ENCODE measurements around the gene GKN1.
A peak's percentile ranks its signal among the peaks of the same experiment; 100 is the strongest.

DNA sequence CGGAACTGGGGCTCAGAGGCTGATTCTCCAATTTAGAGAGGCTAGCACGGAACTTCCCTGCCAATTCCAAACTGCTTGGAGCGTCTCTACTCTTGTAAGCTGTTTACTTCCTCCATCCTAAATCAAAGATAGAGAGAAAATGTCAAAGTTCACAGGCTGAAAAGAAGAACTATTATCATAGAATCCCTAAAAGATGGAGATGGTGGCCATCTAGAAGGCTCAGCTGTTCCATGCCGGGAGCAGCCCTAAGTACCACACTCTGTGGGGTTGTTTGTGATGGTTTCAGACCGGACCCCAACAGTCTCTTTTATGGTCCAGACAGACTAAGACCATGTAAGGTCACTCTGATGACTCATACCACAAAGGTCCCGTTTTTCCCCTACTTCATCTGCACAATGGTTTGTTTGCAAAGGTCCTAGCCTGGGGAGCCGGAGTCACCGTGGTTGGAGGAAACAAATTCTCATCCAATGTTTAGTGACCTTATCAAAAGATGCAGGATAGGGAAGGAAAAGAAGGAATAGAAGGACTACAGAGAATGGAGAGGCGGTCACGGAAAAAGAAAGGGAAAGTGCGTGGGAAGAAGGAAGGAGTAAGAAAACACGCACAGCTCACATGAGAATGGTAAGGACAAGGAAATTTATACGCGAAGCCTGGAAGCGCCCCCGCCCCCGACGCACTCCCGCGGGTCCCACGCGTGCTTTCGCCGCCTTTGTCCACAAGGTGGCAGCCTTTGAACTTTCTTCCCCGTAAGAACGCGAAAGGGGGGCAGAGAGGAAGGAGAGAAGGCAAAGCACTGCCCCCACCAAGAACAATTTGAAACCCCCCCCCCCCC lies 38.1 kb downstream of the GKN1 start:
- TF ChIP-seq, protein P1, sequence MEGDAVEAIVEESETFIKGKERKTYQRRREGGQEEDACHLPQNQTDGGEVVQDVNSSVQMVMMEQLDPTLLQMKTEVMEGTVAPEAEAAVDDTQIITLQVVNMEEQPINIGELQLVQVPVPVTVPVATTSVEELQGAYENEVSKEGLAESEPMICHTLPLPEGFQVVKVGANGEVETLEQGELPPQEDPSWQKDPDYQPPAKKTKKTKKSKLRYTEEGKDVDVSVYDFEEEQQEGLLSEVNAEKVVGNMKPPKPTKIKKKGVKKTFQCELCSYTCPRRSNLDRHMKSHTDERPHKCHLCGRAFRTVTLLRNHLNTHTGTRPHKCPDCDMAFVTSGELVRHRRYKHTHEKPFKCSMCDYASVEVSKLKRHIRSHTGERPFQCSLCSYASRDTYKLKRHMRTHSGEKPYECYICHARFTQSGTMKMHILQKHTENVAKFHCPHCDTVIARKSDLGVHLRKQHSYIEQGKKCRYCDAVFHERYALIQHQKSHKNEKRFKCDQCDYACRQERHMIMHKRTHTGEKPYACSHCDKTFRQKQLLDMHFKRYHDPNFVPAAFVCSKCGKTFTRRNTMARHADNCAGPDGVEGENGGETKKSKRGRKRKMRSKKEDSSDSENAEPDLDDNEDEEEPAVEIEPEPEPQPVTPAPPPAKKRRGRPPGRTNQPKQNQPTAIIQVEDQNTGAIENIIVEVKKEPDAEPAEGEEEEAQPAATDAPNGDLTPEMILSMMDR (conservative IDR thresholded peaks at IDR 0.05; ENCODE audit: low read depth, low read length), result peak; percentile 89
- TF ChIP-seq EZH2 (IDR thresholded peaks at IDR 0.05; ENCODE audit: borderline replicate concordance, low read depth, low read length, poor library complexity, severe bottlenecking), result no peak

All from A673 (cell line).